ENCODE measurements around the gene TBXAS1. TPM values are rescaled to one million over a fixed set of nuclear protein-coding genes. Genes with fewer than 3 reads are reported as not detected.

TBXAS1 gene
- total RNA-seq, 3 donors from 2014 or later (not counting 1 experiment from before 2014, with no cell fraction given) = 72.7 to 110 (median 88.7) TPM

DNA sequence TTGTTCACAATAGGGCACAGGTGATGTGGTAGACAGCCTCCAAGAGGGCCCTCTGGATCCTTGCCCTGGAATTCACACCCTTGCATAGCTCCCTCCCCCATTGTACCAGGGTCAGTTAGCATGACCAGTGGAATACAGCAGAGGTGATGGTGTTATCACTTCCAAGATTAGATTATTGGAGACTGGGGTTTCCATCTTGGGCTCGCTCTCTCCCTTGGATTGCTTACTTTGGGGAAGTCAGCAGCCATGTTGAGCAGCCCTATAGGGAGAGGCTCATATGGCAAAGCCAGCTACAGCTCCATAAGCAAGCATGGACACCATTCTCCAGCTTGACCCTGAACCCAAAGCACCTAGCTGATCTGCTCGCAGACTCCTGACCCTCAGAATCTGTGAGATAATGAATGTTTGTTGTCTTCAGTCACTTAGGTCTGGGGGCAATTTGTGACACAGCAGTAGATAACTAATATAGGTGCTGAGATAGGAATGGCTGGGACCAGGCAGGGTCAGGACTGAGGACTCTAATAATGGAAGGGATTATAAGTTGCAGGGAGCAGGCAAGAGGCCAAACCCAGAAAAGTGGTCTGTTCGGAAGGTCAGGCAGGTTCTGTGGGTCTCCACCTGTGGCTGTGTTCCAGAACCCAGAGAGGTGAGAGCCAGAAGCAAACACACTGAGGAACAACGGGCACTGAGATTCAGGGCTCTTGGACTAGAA lies 22.9 kb downstream of the TBXAS1 start:
- no peaks in the 10 kb centered on the region for H3K9me3 ChIP-seq (ENCODE audit: control insufficient read depth, insufficient read depth, low read length)
- H3K27me3 Mint-ChIP-seq (ENCODE audit: low read depth in 2 of 2) = no peaks in the 10 kb centered on the region
- peaks cover 7% of the 10 kb centered on the region for H3K36me3 Mint-ChIP-seq
- H3K4me3 Mint-ChIP-seq = no peak overlapping the region
- 91% methylated on average over 4 of the region's 4 CpGs for WGBS (ENCODE audit: insufficient coverage)
- peaks cover 4 to 5% of the 10 kb centered on the region in 2 donors for H3K9me3 Mint-ChIP-seq
- H3K4me1 Mint-ChIP-seq = peaks cover 59 to 72% of the 10 kb centered on the region in 2 donors
- no peaks in the 10 kb centered on the region for H3K36me3 ChIP-seq (ENCODE audit: control insufficient read depth, insufficient read depth, low read length)
- intact Hi-C loops (cut with micrococcal nuclease) = no loop called here
- H3K27ac ChIP-seq (ENCODE audit: low read length) = no peak overlapping the region
- ATAC-seq (no peak), DNase-seq (no peak)
- TF ChIP-seq, protein P1, sequence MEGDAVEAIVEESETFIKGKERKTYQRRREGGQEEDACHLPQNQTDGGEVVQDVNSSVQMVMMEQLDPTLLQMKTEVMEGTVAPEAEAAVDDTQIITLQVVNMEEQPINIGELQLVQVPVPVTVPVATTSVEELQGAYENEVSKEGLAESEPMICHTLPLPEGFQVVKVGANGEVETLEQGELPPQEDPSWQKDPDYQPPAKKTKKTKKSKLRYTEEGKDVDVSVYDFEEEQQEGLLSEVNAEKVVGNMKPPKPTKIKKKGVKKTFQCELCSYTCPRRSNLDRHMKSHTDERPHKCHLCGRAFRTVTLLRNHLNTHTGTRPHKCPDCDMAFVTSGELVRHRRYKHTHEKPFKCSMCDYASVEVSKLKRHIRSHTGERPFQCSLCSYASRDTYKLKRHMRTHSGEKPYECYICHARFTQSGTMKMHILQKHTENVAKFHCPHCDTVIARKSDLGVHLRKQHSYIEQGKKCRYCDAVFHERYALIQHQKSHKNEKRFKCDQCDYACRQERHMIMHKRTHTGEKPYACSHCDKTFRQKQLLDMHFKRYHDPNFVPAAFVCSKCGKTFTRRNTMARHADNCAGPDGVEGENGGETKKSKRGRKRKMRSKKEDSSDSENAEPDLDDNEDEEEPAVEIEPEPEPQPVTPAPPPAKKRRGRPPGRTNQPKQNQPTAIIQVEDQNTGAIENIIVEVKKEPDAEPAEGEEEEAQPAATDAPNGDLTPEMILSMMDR (IDR thresholded peaks at IDR 0.05) = no peak
- H3K4me1 ChIP-seq (ENCODE audit: control insufficient read depth, insufficient read depth, low read length) = peaks cover 35% of the 10 kb centered on the region
- H3K4me3 ChIP-seq (ENCODE audit: low read length) = no peak overlapping the region
- H3K27me3 ChIP-seq (ENCODE audit: control insufficient read depth, insufficient read depth, low read length) = no peaks in the 10 kb centered on the region
- H3K27ac Mint-ChIP-seq = peak overlapping the region; percentile 6 to 70

DNA sequence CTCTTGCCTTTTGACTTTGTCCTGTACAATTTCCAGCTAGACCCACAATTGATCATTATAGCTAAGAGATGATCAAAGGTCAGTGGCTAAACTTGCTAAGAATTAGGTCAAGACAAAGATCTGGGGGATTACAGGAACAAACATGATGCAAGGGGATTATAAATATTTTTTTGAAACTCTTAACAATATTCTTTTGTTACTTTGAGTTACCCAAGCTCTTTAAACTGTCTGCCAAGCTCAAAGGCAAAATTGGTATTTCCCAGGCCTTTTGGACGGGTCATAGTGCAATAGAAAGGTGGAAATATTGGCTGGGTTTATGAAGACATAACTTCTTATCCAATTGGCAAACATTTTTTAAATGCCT lies 23.4 kb downstream of the TBXAS1 start:
- no peaks in the 10 kb centered on the region for H3K36me3 ChIP-seq (ENCODE audit: control insufficient read depth, insufficient read depth, low read length)
- H3K36me3 Mint-ChIP-seq = peaks cover 4% of the 10 kb centered on the region
- no peak overlapping the region for H3K27ac ChIP-seq (ENCODE audit: low read length)
- WGBS (ENCODE audit: insufficient coverage) = 88% methylated on average over 1 of the region's 1 CpG
- no peaks in the 10 kb centered on the region for H3K27me3 Mint-ChIP-seq (ENCODE audit: low read depth in 2 of 2)
- ATAC-seq (no peak), DNase-seq (no peak)
- TF ChIP-seq, protein P1 (IDR thresholded peaks at IDR 0.05) = no peak
- H3K9me3 Mint-ChIP-seq = peaks cover 2 to 3% of the 10 kb centered on the region in 2 donors
- peaks cover 35% of the 10 kb centered on the region for H3K4me1 ChIP-seq (ENCODE audit: control insufficient read depth, insufficient read depth, low read length)
- intact Hi-C loops (cut with micrococcal nuclease) = no loop called here
- H3K27ac Mint-ChIP-seq = peak overlapping the region; percentile 70 to 90
- H3K4me3 ChIP-seq (ENCODE audit: low read length) = no peak overlapping the region
- peaks cover 54 to 73% of the 10 kb centered on the region in 2 donors for H3K4me1 Mint-ChIP-seq
- no peak overlapping the region for H3K4me3 Mint-ChIP-seq
- no peaks in the 10 kb centered on the region for H3K27me3 ChIP-seq (ENCODE audit: control insufficient read depth, insufficient read depth, low read length)
- H3K9me3 ChIP-seq (ENCODE audit: control insufficient read depth, insufficient read depth, low read length) = no peaks in the 10 kb centered on the region

DNA sequence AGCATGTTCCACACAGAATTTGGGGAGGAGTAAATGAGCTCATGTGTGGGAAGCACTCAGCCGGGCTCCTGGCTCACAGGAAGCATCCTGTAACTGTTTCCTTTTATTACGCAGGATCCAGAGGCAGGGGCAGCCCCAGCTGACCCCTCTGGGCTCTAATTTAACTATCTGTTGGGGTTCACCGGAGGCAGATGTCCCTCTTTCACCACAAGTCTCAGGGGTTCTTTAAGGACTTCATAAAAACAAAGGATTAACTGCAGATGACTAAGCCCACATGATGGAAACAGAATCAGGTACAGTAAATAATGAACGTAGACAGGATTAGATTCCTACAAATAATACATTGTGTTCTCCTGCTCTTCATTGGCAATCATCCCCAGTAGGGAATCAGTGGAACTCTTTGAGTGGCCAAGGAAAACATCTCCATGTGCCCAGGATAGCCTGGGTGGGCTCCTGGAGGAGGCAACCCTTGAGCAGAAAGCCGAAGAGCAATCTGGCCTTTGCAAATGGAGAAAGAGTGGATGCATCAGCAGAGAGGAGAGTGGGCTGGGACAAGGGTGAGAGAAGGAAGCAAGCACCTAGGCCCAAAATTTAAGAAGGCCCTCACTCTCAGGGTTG lies 24.6 kb downstream of the TBXAS1 start:
- no peaks in the 10 kb centered on the region for H3K36me3 Mint-ChIP-seq
- 80% methylated on average over 5 of the region's 5 CpGs for WGBS (ENCODE audit: insufficient coverage)
- TF ChIP-seq, protein P1 (IDR thresholded peaks at IDR 0.05) = no peak
- Histone ChIP-seq H3K36me3 (ENCODE audit: control insufficient read depth, insufficient read depth, low read length) (no peaks in the 10 kb centered on the region), H3K4me3 (ENCODE audit: low read length) (no peak overlapping the region), H3K4me1 (ENCODE audit: control insufficient read depth, insufficient read depth, low read length) (peaks cover 38% of the 10 kb centered on the region), H3K27me3 (ENCODE audit: control insufficient read depth, insufficient read depth, low read length) (no peaks in the 10 kb centered on the region), H3K27ac (ENCODE audit: low read length) (no peak overlapping the region), H3K9me3 (ENCODE audit: control insufficient read depth, insufficient read depth, low read length) (no peaks in the 10 kb centered on the region)
- H3K27ac Mint-ChIP-seq = peak overlapping the region; percentile 87 to 90
- ATAC-seq (no peak), DNase-seq (no peak)
- no peaks in the 10 kb centered on the region for H3K9me3 Mint-ChIP-seq
- H3K4me1 Mint-ChIP-seq = peaks cover 57 to 78% of the 10 kb centered on the region in 2 donors
- H3K27me3 Mint-ChIP-seq (ENCODE audit: low read depth in 2 of 2) = no peaks in the 10 kb centered on the region
- intact Hi-C loops (cut with micrococcal nuclease) = loop anchor here (2.0 kb wide), 2 partner anchors 17 to 33 kb away; no protein-coding TSS in a partner anchor
- H3K4me3 Mint-ChIP-seq = peak overlapping the region; percentile 42

Data from natural killer cell (primary cell).